HepG2 (cell line): Measurements from ENCODE around the gene NME4. TPM values are rescaled to one million over a fixed set of nuclear protein-coding genes. Genes with fewer than 3 reads are reported as not detected.
A peak's percentile ranks its signal among the peaks of the same experiment; 100 is the strongest.

ENCODE experiments used
- BCL3 ChIP-seq: sonication (generic); formaldehyde crosslinking; IDR thresholded peaks from 2 replicates; pipeline ENCODE4 v1.5.1; 2020; ENCODE audit warnings: mild to moderate bottlenecking, missing genetic modification reagents, moderate library complexity
- DMAP1 ChIP-seq: IDR thresholded peaks from 2 replicates; pipeline ENCODE4 v1.6.1; 2016
- E2F1 ChIP-seq: sonication (generic); formaldehyde crosslinking; IDR thresholded peaks from 2 replicates; pipeline ENCODE4 v1.5.0; 2020; ENCODE audit warnings: missing genetic modification reagents
- EZH2 ChIP-seq: conservative IDR thresholded peaks from 2 replicates; pipeline ENCODE4 v1.6.1; 2012; ENCODE audit warnings: mild to moderate bottlenecking, low read depth, low read length, moderate library complexity
- KDM6A ChIP-seq: IDR thresholded peaks from 2 replicates; pipeline ENCODE4 v1.6.1; 2016; ENCODE audit warnings: low read depth
- KMT2A ChIP-seq: sonication (generic); formaldehyde crosslinking; IDR thresholded peaks from 2 replicates; pipeline ENCODE4 v1.4.0; 2020; ENCODE audit warnings: missing genetic modification reagents
- MED1 ChIP-seq: sonication (generic); formaldehyde crosslinking; IDR thresholded peaks from 2 replicates; pipeline ENCODE4 v1.4.0; 2020; ENCODE audit warnings: missing genetic modification reagents
- PHF8 ChIP-seq: sonication (generic); formaldehyde crosslinking; IDR thresholded peaks from 2 replicates; pipeline ENCODE4 v1.5.0; 2020; ENCODE audit warnings: missing genetic modification reagents
- POLR2A ChIP-seq, 2 experiments: IDR thresholded peaks; 2 replicates each; pipeline ENCODE4 v1.6.1; 2011; ENCODE audit warnings: low read depth in 2 of 2, low read length in 2 of 2, mild to moderate bottlenecking in 1 of 2, moderate library complexity in 1 of 2; ENCODE audit not compliant: insufficient read depth in 1 of 2
- RBFOX2 ChIP-seq: fragments of 200-400 bp; formaldehyde crosslinking; IDR thresholded peaks from 2 replicates; pipeline ENCODE4 v1.6.1; 2017; ENCODE audit warnings: low read depth, mild to moderate bottlenecking, low read length
- SNAPC2 ChIP-seq: sonication (generic); formaldehyde crosslinking; IDR thresholded peaks from 2 replicates; pipeline ENCODE4 v1.8.1; 2022; ENCODE audit warnings: mild to moderate bottlenecking, missing genetic modification reagents
- SPEN ChIP-seq: sonication (generic); formaldehyde crosslinking; IDR thresholded peaks from 2 replicates; pipeline ENCODE4 v1.5.1; 2020; ENCODE audit warnings: low read depth, mild to moderate bottlenecking, missing genetic modification reagents
- TCF12 ChIP-seq, 2 experiments: fragments of 450-650 bp in 1 of 2; sonication (generic) in 1 of 2; formaldehyde crosslinking in 1 of 2; IDR thresholded peaks; 2 replicates each; pipeline versions ENCODE4 v1.6.1 to v1.8.0; 2017 to 2022; ENCODE audit warnings: antibody characterized with exemption in 1 of 2, mild to moderate bottlenecking in 1 of 2, missing genetic modification reagents in 1 of 2, moderate library complexity in 1 of 2
- XRCC5 ChIP-seq: fragments of 200-400 bp; formaldehyde crosslinking; optimal IDR thresholded peaks from 2 replicates; pipeline ENCODE3; 2017; ENCODE audit warnings: mild to moderate bottlenecking, low read length
- ZBTB14 ChIP-seq: sonication (generic); formaldehyde crosslinking; IDR thresholded peaks from 2 replicates; pipeline ENCODE4 v1.4.0; 2020; ENCODE audit warnings: missing genetic modification reagents
- ZBTB43 ChIP-seq: sonication (generic); formaldehyde crosslinking; conservative IDR thresholded peaks from 2 replicates; pipeline ENCODE4 v1.4.0; 2020; ENCODE audit warnings: missing genetic modification reagents
- ZNF20 ChIP-seq: sonication (generic); formaldehyde crosslinking; IDR thresholded peaks from 2 replicates; pipeline ENCODE4 v1.4.0; 2020; ENCODE audit warnings: mild to moderate bottlenecking, moderate library complexity, missing genetic modification reagents
- ZNF225 ChIP-seq: sonication (generic); formaldehyde crosslinking; IDR thresholded peaks from 2 replicates; pipeline ENCODE4 v1.4.0; 2020; ENCODE audit warnings: mild to moderate bottlenecking, missing genetic modification reagents
- ZNF24 ChIP-seq: fragments of 450-650 bp; IDR thresholded peaks from 2 replicates; pipeline ENCODE4 v1.6.1; 2017; ENCODE audit warnings: antibody characterized with exemption, mild to moderate bottlenecking
- ZNF256 ChIP-seq: sonication (generic); formaldehyde crosslinking; conservative IDR thresholded peaks from 2 replicates; pipeline ENCODE4 v1.4.0; 2020; ENCODE audit warnings: missing genetic modification reagents
- ZNF567 ChIP-seq: sonication (generic); formaldehyde crosslinking; IDR thresholded peaks from 2 replicates; pipeline ENCODE4 v1.8.1; 2023; ENCODE audit warnings: mild to moderate bottlenecking, missing genetic modification reagents, borderline replicate concordance
- ZNF713 ChIP-seq: sonication (generic); formaldehyde crosslinking; IDR thresholded peaks from 2 replicates; pipeline ENCODE4 v1.4.0; 2020; ENCODE audit warnings: mild to moderate bottlenecking, missing genetic modification reagents
- ZNF780A ChIP-seq: sonication (generic); formaldehyde crosslinking; IDR thresholded peaks from 2 replicates; pipeline ENCODE4 v1.8.0; 2022; ENCODE audit warnings: mild to moderate bottlenecking, missing genetic modification reagents, moderate library complexity
- ZSCAN31 ChIP-seq: sonication (generic); formaldehyde crosslinking; IDR thresholded peaks from 2 replicates; pipeline ENCODE4 v1.5.0; 2020; ENCODE audit warnings: low read depth, mild to moderate bottlenecking, missing genetic modification reagents
- polyA plus RNA-seq, 8 experiments: library from polyadenylated mRNA; depleted of rRNA in 3 of 8; stranded (reverse) in 7 of 8; unstranded in 1 of 8; fragments of >200 nt; fragmentation: Illumina TruSeq in 4 of 8; extraction: Trizol in 4 of 8; gene quantifications; 2 replicates each; pipeline versions ENCODE4 v1.2.1 to v1.2.3, GENCODE V29; 2011 to 2016; ENCODE audit warnings: low read depth in 4 of 8, missing spikeins in 1 of 8, mixed read lengths in 1 of 8; ENCODE audit not compliant: insufficient read depth in 1 of 8
- total RNA-seq, 5 experiments: library from RNA; depleted of rRNA; stranded (reverse); fragments of >200 nt; fragmentation: Illumina TruSeq; extraction: Trizol; gene quantifications; 2 replicates each; pipeline ENCODE4 v1.2.3, GENCODE V29; 2016; ENCODE audit warnings: low read depth in 1 of 5
- TF ChIP-seq, protein P1 (sequence below): IDR thresholded peaks from 2 replicates; pipeline ENCODE4 v1.6.1; 2016; ENCODE audit warnings: missing genetic modification reagents, missing compliant biosample characterization
- TF ChIP-seq, protein P2 (sequence below): conservative IDR thresholded peaks from 2 replicates; pipeline ENCODE4 v1.6.1; 2018; ENCODE audit warnings: missing genetic modification reagents

The NME4 gene
- total and polyA plus RNA-seq, 2 of the 13 experiments (the other 11 are each of a cell fraction or from before 2014, with no cell fraction given) = 121 to 263 TPM

- TF ChIP-seq ZNF24 = no peak
- no peak for TF ChIP-seq SPEN (CRISPR knock-in tag)
- no peak for TF ChIP-seq BCL3 (CRISPR knock-in tag)
- TF ChIP-seq DMAP1 (CRISPR knock-in tag) = peak; percentile 46; the same call in 1 of the 2 replicates
- TF ChIP-seq XRCC5 = peak; percentile 56
- TF ChIP-seq ZBTB14 (CRISPR knock-in tag) = no peak
- TF ChIP-seq EZH2 = no peak
- TF ChIP-seq, protein P1, sequence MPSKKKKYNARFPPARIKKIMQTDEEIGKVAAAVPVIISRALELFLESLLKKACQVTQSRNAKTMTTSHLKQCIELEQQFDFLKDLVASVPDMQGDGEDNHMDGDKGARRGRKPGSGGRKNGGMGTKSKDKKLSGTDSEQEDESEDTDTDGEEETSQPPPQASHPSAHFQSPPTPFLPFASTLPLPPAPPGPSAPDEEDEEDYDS (CRISPR knock-in tag) = no peak
- TF ChIP-seq ZNF780A (CRISPR knock-in tag) = no peak
- TF ChIP-seq, protein P2, sequence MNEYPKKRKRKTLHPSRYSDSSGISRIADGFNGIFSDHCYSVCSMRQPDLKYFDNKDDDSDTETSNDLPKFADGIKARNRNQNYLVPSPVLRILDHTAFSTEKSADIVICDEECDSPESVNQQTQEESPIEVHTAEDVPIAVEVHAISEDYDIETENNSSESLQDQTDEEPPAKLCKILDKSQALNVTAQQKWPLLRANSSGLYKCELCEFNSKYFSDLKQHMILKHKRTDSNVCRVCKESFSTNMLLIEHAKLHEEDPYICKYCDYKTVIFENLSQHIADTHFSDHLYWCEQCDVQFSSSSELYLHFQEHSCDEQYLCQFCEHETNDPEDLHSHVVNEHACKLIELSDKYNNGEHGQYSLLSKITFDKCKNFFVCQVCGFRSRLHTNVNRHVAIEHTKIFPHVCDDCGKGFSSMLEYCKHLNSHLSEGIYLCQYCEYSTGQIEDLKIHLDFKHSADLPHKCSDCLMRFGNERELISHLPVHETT (CRISPR knock-in tag) = no peak
- no peak; the same call in 1 of the 2 replicates for TF ChIP-seq PHF8 (CRISPR knock-in tag)
- no peak for TF ChIP-seq KDM6A
- no peak for TF ChIP-seq ZNF713
- no peak; a peak in 1 of 4 replicates for TF ChIP-seq POLR2A (IDR thresholded peaks at IDR 0.05; ENCODE audit: insufficient read depth in 1 of 2, low read depth in 2 of 2, low read length in 2 of 2)
- TF ChIP-seq ZNF20 (CRISPR knock-in tag) = no peak
- no peak for TF ChIP-seq ZBTB43 (CRISPR knock-in tag)
- no peak for TF ChIP-seq ZSCAN31 (CRISPR knock-in tag)
- peak; percentile 45; the same call in 1 of the 2 replicates for TF ChIP-seq KMT2A (CRISPR knock-in tag)
- no peak for TF ChIP-seq ZNF225 (CRISPR knock-in tag)
- TF ChIP-seq MED1 (CRISPR knock-in tag) = 0 out of 2 replicates have a peak, but pooled peaks have one; percentile 22
- no peak for TF ChIP-seq TCF12 (IDR thresholded peaks at IDR 0.05)
- no peak for TF ChIP-seq TCF12 (CRISPR knock-in tag; IDR thresholded peaks at IDR 0.05)
- TF ChIP-seq ZNF256 = no peak
- TF ChIP-seq RBFOX2 = no peak
- TF ChIP-seq ZNF567 (CRISPR knock-in tag) = no peak
- TF ChIP-seq SNAPC2 (CRISPR knock-in tag) = no peak
- 0 out of 2 replicates have a peak, but pooled peaks have one; percentile 45 for TF ChIP-seq E2F1 (CRISPR knock-in tag)
Measured at GRCh38 chr16:396605-397004, 394 bp upstream of the NME4 start (continued).
